AG20443 (cell line): Measurements from ENCODE around the gene EDAR.

Source experiments
- DNase-seq: peaks from one replicate; pipeline ENCODE4 v3.0.0; 2012; ENCODE audit warnings: low spot score, mixed read lengths

The EDAR gene

DNA sequence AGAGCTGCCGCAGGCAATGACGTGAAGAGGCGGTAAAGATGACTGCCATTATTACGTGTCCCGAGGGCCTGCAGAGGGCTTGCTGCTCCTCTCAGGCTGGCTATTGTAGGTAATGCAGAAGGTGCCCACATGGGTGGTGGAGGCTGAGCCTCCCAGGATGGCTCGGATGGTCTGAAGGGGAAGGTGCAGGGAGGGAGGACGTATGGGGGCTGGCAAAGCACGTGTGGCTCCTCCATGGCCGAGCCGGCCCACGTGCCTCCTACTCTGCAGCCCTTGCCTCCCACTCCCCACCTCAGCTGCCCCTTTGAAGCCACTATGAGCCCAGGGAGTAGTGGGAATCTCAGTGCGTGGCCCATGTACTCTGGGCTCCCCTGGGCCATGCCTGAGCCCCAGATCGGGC, 48.9 kb downstream of the EDAR start:
- no peak for DNase-seq

GRCh38 chr2:108938077-108938710, 50.8 kb downstream of the EDAR start:
- no peak for DNase-seq

- no peak for DNase-seq
These were observed 51.5 kb downstream of the EDAR start for GRCh38 chr2:108937367-108938017.

GRCh38 chr2:108936866-108937265, 52.2 kb downstream of the EDAR start:
- no peak for DNase-seq

DNA sequence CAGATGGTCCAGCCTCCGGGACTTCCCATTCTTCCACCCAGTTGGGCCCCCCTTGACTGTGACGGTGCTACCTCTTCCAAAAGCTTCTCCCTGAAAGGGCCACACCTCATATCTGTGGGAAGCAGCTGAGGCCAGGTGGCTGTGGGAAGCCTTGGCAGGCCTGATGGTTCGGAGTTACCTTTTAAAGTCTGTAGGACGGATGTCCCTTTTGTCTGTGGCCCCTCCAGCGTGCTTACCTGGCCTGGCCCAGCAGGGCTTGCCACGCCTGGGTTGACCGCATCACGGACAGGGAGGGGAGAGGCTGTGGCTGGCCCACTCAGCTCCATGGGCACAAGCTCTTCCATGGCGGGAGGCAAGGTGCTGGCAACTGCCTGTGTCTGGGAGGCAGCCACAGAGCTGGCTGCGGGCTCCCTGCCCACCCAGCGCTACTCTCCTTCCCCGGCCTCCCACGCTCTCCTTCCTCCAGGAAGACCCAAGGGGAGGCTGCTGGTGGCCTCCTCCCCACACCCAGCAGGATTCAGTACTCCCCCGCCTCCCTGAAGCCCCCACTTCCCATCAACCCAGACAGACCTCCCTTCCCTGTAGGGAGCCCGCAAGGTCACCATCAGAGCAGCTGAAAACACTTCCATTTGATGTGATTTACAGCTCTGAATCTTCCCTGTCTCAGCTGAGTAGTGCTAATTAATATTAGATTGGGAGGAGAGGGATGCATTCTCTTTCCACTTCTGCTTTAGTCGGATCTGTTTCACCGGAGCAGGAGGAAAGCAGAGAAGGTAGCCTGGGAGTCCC, 52.8 kb downstream of the EDAR start:
- no peak for DNase-seq

DNA sequence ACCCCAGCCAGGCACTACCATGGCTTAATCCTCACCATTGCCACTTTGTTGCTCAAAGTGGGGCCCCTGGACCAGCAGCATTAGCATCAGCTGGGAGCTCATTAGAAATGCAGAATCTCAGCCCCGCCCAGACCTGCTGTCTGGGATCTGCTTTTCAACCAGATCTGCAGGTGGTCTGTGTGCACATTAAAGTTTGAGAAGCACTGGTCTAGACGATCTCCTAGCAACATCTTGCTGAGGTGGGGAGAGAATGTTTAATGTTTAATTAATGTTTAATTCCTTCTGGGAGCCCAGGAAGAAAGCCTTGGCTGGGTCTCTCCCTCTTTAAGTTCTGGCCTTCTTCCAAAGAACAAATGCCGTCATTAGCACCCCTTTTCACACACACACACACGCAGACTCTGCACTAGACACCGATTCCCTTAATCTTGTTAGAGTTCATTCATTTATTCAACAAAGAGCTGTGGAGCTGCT, 53.7 kb downstream of the EDAR start:
- no peak for DNase-seq

- DNase-seq: no peak
These were observed 54.3 kb downstream of the EDAR start for GRCh38 chr2:108934583-108935245.

GRCh38 chr2:108934151-108934550, 54.9 kb downstream of the EDAR start:
- DNase-seq: no peak

DNA sequence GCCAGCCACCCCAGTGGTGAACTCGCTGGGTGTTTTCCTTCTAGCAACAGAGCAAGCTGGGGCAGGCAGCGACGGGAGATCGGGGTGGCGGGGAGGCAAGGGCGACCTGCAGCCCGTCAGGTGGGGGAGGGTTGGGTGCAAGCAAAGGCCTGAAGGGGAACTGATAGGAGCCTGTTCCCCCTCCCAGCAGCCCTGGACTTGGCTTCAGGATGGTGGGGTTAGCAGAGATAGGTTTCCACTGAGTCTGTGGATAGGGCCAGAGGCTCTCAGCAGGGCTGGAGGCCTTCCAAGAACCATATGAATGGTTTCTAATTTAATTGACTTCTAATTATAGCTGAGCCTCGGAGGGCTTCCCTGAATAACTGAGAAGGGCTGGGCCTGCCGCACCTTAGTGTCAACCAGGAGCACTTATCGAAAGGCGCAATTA, 55.3 kb downstream of the EDAR start:
- DNase-seq: no peak

DNA sequence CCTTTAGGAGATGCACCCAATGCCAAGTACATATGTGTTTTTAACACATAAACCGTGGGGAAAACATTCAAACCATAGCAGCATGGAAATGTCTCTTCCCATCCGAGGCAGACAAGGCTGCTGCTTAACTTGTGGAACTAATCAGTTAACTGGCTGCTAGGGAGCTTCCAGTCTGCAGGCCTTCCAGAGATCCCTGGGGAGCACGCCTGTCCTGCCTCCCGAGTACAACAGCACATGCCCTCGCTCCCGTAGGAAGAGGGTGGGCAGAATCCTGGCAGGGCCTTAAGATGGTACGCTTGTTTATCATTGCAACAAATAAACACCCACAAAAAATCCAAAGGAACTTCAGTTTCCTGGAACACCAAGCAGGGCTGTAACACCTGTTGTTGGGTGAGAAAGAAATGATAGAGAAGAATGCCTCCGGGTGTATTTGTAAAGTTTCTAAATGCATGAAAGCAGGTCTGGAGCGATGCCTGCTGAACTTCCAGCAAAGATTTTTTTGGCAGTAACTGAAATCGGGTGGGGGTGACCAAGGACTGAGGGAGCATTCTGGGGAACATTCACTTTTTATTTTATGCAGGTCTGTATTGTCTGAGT, 56.2 kb downstream of the EDAR start:
- DNase-seq: no peak

DNA sequence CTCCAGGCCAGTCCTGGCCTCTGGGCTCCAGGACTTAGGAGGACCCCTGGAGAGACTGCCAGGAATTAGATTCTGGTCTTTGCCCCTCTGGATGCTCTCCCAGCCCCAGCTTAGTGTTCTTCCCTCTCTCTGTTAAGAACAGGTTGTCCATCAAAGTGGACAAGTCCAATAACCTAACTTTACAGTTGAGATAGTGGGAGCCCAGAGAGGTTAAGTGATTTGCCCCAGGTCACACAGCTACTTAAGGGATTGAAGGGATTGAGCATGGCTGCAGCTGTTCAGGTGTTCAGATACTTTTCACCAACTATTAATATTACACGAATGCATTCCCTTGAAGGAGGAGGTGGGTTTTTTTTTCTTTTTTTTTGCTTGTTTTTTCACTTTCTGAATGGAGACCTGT, 57.6 kb downstream of the EDAR start:
- DNase-seq: no peak

DNA sequence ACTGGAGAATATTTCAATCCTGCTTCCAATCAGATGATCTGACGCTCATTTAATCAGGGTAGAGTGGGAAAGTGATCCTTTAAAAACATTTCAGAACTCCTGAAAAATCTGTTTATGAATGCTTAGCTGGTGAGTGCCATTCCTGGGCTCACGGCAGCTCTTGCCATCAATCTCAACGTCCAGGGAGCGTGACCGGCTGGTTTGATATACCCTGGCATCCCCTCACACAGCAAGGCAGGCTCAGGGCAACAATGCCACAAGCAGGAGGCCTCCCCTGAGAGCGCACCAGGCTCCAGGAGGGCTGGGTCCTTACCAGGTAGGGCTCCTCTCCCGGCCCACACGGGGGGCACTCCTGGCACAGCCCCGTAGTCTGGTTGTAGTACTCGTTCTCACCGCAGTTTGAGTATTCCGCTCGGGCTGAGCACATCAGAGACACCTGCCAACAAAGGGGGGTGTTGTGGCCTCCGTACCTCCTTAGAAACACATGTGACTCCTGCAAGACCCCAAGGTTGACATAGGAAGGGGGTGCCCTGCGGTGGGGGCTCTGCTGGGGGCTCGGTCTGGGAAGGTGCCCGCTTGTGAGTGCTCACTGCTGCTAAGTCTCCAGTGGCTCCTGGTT, 59.1 kb downstream of the EDAR start:
- no peak for DNase-seq

GRCh38 chr2:108928660-108929377, 60.2 kb downstream of the EDAR start:
- DNase-seq: no peak

DNA sequence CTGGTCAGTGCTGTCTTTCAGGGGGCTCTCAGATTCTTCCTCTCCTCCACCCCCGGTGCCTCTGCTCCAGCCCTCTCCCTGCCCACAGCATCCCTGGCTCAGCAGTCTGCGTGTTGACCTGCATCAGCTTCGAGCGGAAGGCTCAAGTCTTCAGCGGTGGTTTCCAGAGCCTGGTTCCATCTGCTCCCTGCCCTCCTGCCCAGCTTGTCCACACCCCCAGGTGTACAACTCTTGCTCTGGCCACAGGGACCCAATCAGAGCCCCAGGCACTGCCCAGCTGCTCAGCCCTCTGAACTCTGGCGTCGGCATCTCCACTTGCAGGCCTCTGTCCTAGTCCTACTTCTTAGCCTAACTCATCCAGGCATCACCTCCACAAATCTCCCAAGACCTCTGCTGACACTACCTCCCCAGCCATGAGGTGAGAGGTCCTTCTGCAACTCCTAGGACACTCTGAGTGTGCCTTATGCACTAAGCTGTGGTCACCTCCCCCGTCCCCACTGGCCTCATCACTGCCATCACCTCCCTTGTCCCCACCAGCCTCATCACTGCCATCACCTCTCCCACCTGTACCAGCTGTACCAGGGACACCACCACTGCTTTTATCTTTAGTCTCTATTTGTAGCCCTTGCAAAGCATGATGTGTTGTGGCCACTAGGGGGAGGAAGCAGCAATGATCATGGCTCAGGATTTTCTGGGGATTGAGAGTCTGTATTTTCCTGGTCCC, 60.9 kb downstream of the EDAR start:
- DNase-seq: peak; percentile 81

DNA sequence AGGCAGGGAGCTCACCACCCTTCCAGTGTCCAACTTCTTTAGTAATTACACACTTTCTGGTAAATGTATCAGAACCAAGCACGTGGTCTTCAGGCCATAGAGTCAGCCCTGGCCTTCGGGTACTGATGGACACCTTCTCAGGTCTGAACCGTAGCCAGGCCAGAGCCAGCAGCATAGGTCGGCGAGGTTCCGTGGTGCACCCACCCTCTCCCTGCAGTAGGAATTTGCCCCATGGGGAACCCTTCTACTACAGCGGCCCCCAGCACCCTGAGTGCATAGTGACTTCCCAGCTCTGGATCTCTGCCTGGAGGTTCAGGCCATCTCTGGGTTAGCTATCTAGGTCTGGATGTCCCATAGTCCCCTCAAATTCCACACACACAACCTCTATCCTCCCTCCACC, 61.6 kb downstream of the EDAR start:
- DNase-seq: no peak

GRCh38 chr2:108926561-108927380, 62.2 kb downstream of the EDAR start:
- DNase-seq: no peak

GRCh38 chr2:108925735-108926134, 63.3 kb downstream of the EDAR start:
- DNase-seq: no peak

- DNase-seq: no peak
These were observed 63.7 kb downstream of the EDAR start for GRCh38 chr2:108925286-108925685.

DNA sequence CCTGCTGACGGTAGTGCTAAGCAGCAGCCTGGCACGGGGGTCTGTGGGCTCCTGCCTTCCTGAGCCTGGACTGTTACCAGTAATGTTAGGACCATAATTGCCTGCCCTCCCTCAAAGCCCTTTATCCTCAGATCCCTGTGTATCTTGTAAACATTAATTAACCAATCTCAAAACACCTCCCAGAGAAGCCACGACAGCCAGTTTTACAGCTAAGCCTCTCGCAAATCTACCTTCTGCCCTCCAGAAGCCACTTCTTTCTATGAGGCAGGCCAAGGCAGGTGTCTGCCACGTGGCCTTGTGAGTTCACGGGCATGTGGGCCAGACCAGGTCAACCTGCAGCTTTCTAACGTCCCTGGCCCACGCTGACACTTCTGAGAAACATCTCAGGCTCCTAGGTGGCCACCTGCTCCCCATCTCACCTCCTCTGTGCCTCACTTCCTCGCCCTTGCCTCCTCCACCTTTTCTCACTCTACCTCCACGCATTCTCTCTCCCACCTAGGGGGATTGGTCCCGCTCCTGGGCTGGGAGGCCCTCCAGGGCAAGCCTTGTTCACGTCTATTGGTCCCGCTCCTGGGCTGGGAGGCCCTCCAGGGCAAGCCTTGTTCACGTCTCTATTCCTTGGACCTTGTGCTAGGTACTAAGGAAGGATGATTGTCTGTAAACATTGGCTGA, 64.3 kb downstream of the EDAR start:
- DNase-seq: no peak
